GM18520 (cell line): ENCODE data around the gene ALG14.
A peak's percentile ranks its signal among the peaks of the same experiment; 100 is the strongest.

ENCODE experiments used
- ATAC-seq: cut with Tn5 transposase; IDR thresholded peaks from one replicate; pipeline ENCODE4 v1.9.1; 2021; ENCODE audit not compliant: unreplicated experiment

The ALG14 gene

DNA sequence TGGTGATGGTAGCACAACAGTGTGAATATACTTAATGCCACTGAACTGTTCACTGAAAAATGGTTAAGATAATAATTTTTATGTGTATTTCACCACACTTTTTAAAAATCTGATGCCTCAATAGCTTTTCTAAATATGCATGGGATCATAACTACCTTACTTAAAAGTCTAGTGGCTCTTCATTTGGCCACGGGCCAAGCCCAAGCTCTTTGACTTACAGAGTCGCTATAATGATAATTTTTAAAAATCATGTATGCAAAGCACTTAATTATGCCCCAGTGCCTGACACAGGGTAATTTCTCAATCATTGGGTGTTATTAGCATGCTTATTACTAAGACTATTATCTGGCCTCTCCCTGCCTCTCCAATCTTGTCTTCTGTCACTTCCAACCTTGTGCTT lies 138.2 kb downstream of the ALG14 start:
- ATAC-seq = no peak

GRCh38 chr1:94931254-94931841 lies 141.4 kb downstream of the ALG14 start:
- ATAC-seq = no peak

- no peak for ATAC-seq
Observed at GRCh38 chr1:94929351-94930217, 143.2 kb downstream of the ALG14 start.

DNA sequence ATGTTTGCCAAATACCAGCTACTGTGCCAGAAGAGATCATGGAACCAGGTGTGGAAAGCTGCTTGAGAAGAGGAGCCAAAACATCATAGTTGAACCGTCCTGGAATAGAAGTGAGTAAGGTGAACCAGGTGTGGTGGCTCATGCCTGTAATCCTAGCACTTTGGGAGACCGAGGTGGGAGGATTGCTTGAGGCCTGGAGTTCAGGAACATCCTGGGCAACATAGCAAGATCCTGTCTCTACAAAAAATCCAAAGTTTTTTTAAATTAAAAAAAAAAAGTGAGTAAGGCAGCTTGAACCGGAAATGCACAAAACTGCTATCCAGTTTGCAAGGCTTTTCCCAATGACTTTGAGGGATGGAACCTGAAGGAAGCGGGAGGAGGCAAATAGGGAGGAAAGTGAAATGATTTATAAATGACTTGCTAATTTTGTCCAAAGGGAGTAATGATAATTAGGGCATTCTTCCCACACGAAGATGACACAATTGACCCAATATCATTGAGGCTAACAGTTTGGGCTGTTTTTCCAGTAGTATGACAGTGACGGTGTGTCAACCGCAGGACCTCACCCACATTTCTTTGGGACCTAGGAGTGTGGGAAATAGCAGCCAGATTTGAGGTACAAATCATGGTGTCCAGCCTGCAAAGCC lies 144.3 kb downstream of the ALG14 start:
- no peak for ATAC-seq

DNA sequence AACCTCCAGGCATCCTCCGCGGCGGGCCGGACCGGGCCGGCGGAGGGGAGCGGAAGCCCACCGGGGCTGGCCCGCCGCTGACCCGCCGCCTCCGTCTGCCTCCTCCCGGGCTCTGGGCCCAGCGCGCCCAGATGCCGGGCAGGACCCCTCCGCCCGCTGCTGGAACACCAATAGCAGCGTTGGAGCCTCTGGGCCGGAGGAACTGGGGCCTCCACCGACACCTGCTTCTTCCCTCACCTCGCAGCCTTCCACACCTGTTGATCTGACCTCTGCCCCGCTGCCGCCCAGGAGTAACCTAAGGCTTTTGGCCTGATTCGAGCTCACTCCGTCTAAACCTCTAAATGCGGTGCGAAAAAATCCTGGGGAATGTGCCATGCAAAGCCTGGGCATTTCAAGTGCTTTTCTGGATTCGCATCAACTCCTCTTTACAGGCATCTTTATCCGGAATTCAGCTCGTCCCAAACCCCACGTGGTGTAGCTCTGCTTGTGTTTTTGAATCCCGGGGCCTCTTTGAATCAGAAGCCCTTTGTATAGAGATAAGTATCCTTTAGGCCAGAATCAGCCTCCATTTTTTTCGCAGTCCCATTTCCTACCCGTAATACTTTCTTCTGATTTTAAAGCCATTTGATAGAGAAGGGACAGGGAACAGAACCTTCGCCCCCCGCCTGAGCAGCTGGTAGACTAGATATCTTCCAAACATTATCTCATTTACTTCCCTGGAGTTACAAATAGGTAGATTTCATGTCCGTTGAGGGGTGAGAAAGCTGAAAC lies 145.2 kb downstream of the ALG14 start:
- no peak for ATAC-seq

DNA sequence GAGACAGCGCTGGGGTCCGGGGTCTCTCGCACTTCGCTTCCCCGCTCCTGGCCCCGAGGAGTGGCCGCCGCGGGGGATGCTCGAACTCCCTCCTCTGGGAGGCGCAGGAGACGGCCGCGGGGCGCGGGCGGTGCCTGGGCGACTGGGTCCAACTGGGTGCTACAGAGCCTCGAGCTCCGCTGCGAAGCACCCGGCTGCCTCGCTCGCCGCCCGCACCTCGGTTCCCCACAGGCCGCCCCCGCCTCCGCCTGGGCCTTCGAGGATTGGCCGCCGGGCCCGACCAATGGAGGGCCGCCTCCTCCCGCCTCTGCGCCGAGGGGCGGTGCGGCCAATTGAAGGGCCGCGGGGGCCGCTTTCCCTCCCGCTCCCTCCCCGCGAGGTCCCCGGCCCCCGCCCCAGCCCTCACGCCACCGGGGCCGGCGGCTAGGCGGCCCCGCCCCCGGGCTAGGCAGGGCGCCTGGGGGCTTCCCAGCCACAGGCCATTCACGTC lies 145.8 kb downstream of the ALG14 start, which contains the start of gene CNN3:
TSS of gene CNN3 (minus strand) at position 196 of the 490 bp plus-strand sequence. CDS start 216 bp downstream, outside the sequence.
- ATAC-seq = peak; percentile 54

- no peak for ATAC-seq
Observed at GRCh38 chr1:94926126-94926914, 146.4 kb downstream of the ALG14 start.

GRCh38 chr1:94925561-94926125 lies 147.1 kb downstream of the ALG14 start:
- peak; percentile 32 for ATAC-seq

GRCh38 chr1:94925004-94925403 lies 147.7 kb downstream of the ALG14 start:
- ATAC-seq = no peak
